ENCODE results near the gene P2RY6. TPM values are rescaled to one million over a fixed set of nuclear protein-coding genes. Genes with fewer than 3 reads are reported as not detected.

The P2RY6 gene
- total RNA-seq, 2 donors from 2014 or later = 0.31 to 0.37 TPM

DNA sequence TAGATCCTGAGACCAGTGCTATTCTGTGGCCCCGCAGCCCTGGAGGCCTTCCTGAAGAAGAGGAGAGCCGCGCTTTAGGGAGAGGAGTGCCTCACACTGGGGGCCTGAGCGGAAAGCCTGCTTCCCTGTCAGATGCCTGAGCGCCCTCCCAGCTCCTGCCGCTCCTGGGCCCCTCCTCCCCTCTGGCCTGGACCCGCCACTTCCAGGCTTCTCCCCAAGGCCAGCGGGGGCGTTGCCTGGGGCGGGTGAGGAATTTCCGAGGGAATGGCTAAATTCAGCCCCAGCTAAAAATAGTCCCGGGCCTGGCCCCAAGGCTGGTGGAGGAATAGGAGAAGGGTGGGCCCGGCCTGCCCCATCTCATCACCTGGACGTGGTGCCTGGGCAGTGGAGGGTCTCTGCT is 51.3 kb downstream of the P2RY6 start:
- Mint-ChIP-seq H3K4me3 (no peak overlapping the region), H3K9me3 (no peaks in the 10 kb centered on the region), H3K27ac (no peak overlapping the region), H3K27me3 (ENCODE audit: insufficient read depth) (no peaks in the 10 kb centered on the region), H3K36me3 (ENCODE audit: low read depth) (peaks cover 14% of the 10 kb centered on the region), H3K4me1 (peaks cover 11% of the 10 kb centered on the region)
- TF ChIP-seq, protein P1, sequence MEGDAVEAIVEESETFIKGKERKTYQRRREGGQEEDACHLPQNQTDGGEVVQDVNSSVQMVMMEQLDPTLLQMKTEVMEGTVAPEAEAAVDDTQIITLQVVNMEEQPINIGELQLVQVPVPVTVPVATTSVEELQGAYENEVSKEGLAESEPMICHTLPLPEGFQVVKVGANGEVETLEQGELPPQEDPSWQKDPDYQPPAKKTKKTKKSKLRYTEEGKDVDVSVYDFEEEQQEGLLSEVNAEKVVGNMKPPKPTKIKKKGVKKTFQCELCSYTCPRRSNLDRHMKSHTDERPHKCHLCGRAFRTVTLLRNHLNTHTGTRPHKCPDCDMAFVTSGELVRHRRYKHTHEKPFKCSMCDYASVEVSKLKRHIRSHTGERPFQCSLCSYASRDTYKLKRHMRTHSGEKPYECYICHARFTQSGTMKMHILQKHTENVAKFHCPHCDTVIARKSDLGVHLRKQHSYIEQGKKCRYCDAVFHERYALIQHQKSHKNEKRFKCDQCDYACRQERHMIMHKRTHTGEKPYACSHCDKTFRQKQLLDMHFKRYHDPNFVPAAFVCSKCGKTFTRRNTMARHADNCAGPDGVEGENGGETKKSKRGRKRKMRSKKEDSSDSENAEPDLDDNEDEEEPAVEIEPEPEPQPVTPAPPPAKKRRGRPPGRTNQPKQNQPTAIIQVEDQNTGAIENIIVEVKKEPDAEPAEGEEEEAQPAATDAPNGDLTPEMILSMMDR (conservative IDR thresholded peaks at IDR 0.05) = no peak
- H3K9ac ChIP-seq (ENCODE audit: extremely low read depth, low read length, poor library complexity, severe bottlenecking) = no peak overlapping the region
- no peaks in the 10 kb centered on the region for H3K36me3 ChIP-seq (ENCODE audit: control insufficient read depth, insufficient read depth, low read length)
- no peaks in the 10 kb centered on the region for H3K9me3 ChIP-seq (ENCODE audit: control insufficient read depth, low read length)
- H3K27me3 ChIP-seq (ENCODE audit: control insufficient read depth, insufficient read depth, low read length, poor library complexity, severe bottlenecking) = no peaks in the 10 kb centered on the region
- peak; percentile 89 for DNase-seq
- no peaks in the 10 kb centered on the region for H3K4me1 ChIP-seq (ENCODE audit: control insufficient read depth, insufficient read depth, low read length)
- H3K27ac ChIP-seq (ENCODE audit: low read depth, low read length) = peak overlapping the region; percentile 24
- H3K4me3 ChIP-seq (ENCODE audit: low read length) = no peak overlapping the region
- WGBS, 2 experiments (ENCODE audit: insufficient coverage in 1 of 2, insufficient read length in 1 of 2) = 46 to 49% methylated on average over 6 to 14 of the region's 14 CpGs

DNA sequence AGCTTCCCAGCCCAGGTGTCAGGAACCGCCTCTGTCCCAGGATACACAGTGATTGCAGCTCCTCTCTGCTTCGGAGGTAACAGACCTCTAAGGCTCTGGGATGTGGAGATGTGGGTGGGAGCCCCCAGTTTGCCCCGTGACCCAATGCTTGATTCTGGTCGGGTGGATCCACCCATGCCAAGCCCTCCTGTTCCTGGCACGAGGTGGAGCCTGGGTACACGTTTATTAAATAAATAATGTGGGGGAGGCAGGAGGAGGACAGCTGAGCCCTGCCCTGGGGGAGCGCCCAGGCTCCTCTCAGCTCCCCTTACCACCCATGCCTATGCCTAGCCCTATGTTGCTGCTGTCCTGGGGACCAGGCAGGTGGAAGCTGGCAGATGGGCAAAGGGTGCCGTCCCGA is 52.0 kb downstream of the P2RY6 start:
- H3K27me3 Mint-ChIP-seq (ENCODE audit: insufficient read depth) = no peaks in the 10 kb centered on the region
- H3K4me3 ChIP-seq (ENCODE audit: low read length) = no peak overlapping the region
- no peaks in the 10 kb centered on the region for H3K36me3 ChIP-seq (ENCODE audit: control insufficient read depth, insufficient read depth, low read length)
- WGBS, 2 experiments (ENCODE audit: insufficient coverage in 1 of 2, insufficient read length in 1 of 2) = 20 to 79% methylated on average over 1 to 9 of the region's 9 CpGs
- no peaks in the 10 kb centered on the region for H3K27me3 ChIP-seq (ENCODE audit: control insufficient read depth, insufficient read depth, low read length, poor library complexity, severe bottlenecking)
- no peaks in the 10 kb centered on the region for H3K9me3 Mint-ChIP-seq
- H3K4me1 ChIP-seq (ENCODE audit: control insufficient read depth, insufficient read depth, low read length) = no peaks in the 10 kb centered on the region
- H3K9ac ChIP-seq (ENCODE audit: extremely low read depth, low read length, poor library complexity, severe bottlenecking) = no peak overlapping the region
- no peaks in the 10 kb centered on the region for H3K9me3 ChIP-seq (ENCODE audit: control insufficient read depth, low read length)
- H3K36me3 Mint-ChIP-seq (ENCODE audit: low read depth) = peaks cover 10% of the 10 kb centered on the region
- TF ChIP-seq, protein P1 (conservative IDR thresholded peaks at IDR 0.05) = no peak
- H3K4me1 Mint-ChIP-seq = peaks cover 11% of the 10 kb centered on the region
- no peak for DNase-seq
- H3K27ac Mint-ChIP-seq = no peak overlapping the region
- no peak overlapping the region for H3K4me3 Mint-ChIP-seq
- H3K27ac ChIP-seq (ENCODE audit: low read depth, low read length) = no peak overlapping the region

DNA sequence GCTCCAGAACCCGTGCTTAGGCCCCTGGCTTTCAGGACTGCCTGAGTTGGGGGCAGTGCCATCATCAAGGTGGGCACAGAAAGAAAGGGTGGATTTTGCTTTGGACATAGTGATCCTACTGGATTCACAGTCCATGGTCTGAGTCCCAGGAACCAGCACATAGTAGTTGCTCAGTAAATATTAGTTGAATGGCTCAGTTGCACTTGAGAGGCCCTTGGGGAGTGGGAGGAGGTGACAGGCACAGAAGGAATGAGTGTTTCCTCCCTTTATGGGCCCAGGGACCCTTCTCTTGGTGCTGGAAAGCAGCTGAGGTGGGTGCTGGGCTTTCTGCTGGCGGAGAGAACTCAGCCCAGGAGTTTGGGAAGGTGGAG is 52.5 kb downstream of the P2RY6 start:
- no peak for DNase-seq
- no peaks in the 10 kb centered on the region for H3K9me3 ChIP-seq (ENCODE audit: control insufficient read depth, low read length)
- Mint-ChIP-seq H3K27ac (no peak overlapping the region), H3K36me3 (ENCODE audit: low read depth) (peaks cover 5% of the 10 kb centered on the region), H3K9me3 (no peaks in the 10 kb centered on the region), H3K4me1 (peaks cover 11% of the 10 kb centered on the region), H3K27me3 (ENCODE audit: insufficient read depth) (no peaks in the 10 kb centered on the region), H3K4me3 (no peak overlapping the region)
- H3K4me1 ChIP-seq (ENCODE audit: control insufficient read depth, insufficient read depth, low read length) = no peaks in the 10 kb centered on the region
- no peaks in the 10 kb centered on the region for H3K27me3 ChIP-seq (ENCODE audit: control insufficient read depth, insufficient read depth, low read length, poor library complexity, severe bottlenecking)
- whole genome bisulfite sequencing, 2 experiments (ENCODE audit: insufficient coverage in 1 of 2, insufficient read length in 1 of 2) = 94% methylated on average over 2 of the region's 2 CpGs; no CpG with 5 or more reads in 1 of the 2 experiments
- no peak overlapping the region for H3K4me3 ChIP-seq (ENCODE audit: low read length)
- TF ChIP-seq, protein P1 (conservative IDR thresholded peaks at IDR 0.05) = no peak
- no peak overlapping the region for H3K27ac ChIP-seq (ENCODE audit: low read depth, low read length)
- H3K36me3 ChIP-seq (ENCODE audit: control insufficient read depth, insufficient read depth, low read length) = no peaks in the 10 kb centered on the region
- no peak overlapping the region for H3K9ac ChIP-seq (ENCODE audit: extremely low read depth, low read length, poor library complexity, severe bottlenecking)
